GM03348 (cell line): ENCODE data around the gene TMEM11.
"Not testable (repeated sequence)": the region's sequence is repeated elsewhere in the genome, so short reads cannot be mapped to it uniquely, and the experiment has no call there.

ENCODE experiments used
- DNase-seq: peaks from one replicate; pipeline ENCODE4 v3.0.0; 2012; ENCODE audit warnings: low spot score

Gene TMEM11

DNA sequence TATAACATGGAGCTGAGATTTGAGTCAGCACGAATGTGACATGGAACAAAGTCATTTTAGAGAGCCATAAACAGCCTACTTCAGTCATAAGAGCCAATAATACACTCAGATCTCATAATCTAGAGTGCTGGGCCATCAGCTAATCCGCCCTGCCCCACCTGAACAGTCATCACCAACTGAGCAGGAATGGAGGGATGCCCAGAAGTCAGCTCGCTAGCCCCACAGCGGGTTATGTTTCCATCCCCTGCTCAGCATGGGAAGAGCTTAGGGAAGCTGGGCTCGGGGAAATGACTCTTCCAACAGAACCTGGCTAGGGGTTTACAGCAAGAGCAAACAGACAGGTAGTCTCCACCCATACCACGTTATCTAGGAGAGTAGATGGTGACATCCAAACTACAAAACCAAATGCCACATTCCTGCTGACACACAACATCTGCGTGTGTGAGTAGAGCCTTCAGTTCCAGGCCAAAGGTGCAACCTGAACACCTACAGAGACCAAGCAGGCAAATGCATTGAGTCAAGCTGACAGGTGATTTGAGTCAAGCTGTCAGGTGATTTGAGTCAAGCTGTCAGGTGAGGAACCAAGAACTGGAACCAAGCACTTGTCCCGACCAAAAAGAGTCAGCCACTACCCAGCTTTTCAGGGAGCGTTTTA lies 2.0 kb downstream of the TMEM11 start:
- no peak for DNase-seq

DNA sequence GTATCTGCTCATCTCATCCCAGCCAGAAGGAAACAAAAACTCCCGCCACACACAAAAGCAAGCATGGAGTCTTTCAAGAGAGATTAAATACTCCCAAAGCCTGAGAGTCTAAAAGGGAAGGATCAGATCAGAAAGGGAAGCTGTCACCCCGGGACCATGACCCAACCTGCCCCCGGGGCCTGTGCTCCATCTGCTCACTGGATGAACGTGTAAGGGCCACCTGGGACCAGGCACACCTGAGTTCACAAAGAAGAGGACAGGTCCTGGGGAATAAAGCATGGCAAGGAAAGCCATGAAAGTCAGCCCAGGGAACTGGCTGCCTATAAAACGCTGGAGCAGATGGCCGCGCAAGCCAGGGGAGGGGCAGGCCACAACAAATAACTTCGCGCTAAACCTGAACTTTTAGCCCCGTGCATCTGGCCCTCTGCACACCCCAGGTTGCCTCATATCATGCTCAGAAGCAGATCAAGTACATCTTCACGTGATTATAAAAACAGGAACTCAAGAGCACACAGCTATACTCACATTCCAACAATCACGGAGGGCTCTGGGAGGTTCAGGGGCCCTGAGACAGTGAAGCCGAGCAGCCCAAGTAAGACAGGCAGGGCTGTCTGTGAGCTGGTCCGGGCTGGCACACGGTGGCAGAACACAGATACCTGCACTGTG lies 3.4 kb downstream of the TMEM11 start:
- no peak for DNase-seq

DNA sequence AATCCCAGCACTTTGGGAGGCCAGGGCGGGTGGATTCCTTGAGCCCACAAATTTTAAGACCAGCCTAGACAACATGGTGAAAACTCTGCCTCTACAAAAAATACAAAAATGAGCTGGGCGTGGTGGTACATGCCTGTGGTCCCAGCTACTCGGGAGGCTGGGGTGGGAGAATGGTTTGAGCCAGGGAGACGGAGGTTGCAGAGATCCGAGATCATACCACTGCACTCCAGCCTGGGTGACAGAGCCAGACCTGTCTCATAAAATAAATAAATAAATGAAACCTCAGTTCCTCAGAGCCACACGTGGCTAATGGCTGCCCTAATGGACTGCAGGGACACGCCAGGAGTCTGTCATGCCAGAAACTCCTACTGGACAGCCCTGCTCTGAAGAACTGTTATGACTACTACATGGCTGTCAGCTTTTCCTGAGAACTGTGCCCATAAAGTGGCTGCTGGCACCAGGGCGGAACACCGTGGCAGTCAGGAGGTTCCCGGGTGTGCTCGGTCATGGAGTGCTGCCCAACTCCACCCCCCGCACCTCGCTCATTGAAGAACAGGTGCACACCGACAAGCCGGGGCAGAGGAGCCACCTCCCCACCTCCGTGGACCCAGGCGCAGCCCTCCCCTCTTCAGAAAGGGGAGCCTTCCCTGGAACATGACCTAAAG lies 4.3 kb downstream of the TMEM11 start:
- peak; percentile 36 for DNase-seq

DNA sequence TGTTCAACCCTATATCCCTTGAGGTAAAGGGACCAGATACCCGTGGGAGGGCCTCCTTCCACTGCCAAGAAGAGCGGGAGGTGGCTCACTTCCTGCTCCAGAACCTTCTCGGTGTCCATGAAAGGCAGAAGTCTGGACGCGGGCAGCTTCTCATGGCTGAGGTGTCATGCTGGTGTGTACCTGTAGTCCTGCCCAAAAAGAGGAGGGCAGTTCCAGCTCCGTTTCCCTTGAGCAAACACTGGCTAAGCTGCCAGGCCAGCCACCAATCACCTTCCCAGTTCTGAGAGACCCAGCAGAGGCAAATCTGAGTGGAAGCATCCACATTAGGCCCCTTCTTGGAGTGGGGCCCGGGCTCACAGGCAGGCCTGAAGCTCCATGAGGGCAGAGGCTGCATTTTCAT lies 5.6 kb downstream of the TMEM11 start:
- no peak for DNase-seq

DNA sequence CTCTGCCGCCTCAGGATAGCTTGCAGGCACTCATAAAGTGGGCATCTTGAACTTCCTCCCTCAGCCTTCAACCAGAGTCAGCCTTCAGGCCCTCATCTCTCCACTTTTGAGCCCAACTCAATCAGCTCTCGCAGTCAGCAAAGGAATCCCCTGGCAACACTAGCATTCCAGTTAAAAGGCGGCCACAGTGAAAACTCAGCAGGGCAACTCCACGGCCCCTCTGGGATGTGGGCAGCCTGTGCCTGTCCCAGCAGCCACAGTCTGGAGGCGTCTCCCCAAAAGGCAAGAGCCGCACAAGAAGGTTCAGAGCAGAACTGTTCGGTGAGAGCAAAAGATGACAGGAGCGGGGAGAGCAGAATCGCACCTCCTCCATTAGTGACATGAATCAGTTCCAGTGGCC lies 9.0 kb downstream of the TMEM11 start:
- no peak for DNase-seq

DNA sequence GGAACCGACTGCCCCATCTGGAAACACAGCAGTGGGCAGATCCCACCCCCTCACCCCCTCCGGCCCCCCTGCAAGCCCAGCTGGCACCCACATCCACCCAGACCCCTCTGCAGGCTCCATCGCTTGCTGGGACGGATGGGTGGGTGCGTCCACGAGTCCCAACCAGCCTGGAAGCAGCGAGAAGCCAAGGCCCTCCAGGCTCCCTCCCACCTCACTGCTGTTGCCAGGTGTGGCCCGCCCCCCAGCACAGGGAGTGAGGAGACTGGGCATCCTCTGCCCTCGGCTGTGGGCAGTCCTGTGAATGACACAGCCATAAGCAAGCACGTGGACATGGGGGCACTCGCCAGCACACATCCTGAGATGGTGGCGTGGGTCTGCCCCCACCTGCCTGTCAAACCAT lies 11.4 kb downstream of the TMEM11 start:
- no peak for DNase-seq

DNA sequence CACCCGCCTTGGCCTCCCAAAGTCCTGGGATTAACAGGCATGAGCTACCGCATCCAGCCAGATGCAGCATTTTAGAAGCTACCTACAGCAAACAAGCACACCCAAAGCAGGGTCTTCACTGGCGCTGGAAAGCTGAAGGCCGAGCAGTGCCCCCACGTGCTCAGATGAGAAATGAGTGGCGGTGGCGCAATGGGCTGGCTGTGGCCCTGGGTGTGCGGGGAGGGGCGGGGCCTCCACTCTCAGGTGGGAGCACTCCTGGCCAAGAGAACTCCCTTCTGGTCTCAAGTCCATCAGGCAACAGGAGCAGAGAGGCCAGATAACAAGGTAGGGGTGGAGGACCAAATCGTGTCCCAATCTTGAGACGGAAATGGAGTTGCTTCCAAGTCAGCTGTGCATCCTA lies 12.1 kb downstream of the TMEM11 start:
- DNase-seq, result no peak

DNA sequence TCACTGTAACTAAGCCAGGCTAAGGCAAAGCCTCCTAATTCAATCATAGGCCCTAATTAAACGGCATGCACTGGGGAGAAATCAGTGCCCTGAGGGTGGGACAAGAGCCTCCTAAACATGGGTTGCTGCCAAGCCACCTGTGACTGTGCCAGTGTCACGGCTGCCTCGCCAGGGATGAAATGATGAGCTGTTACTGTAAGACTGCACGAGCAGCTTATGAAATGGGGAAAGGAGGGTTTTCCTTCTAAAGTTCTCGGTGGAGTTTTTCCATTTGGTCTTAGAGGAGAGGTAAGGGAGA lies 12.7 kb downstream of the TMEM11 start:
- DNase-seq, result peak; percentile 37

DNA sequence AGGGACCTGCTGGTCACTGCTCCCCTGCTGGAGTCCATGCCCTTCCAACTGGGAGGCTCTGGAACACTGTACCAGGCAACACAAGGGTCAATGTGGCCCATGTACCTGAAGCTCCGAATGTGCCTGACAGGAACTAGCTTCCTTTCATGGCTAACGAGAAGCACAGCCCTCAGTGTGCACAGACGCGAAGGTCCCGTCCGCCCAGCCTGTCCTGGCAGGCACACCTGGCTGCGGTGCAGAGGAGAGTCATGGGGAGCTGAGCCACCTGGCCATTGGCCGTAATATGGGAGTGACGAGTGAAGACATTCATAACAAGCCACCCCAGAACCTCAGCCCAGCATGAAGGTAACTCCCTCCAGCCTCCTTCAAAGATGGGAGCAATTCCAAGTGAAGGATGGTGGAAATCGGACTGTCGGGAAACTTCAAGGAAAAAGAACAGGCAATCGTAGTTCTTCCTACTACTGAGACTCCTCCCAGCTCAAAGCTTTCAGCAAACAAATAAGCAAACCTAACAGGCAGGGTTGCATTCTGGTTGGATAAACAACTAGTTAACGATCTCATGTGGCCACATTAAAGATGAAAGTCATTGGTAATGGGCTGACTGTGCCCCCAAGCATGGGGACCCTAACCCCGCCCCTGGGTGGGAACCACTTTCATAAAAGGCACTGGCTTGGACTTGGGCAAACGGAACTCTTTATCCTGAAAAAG lies 13.2 kb downstream of the TMEM11 start:
- DNase-seq, result no peak

DNA sequence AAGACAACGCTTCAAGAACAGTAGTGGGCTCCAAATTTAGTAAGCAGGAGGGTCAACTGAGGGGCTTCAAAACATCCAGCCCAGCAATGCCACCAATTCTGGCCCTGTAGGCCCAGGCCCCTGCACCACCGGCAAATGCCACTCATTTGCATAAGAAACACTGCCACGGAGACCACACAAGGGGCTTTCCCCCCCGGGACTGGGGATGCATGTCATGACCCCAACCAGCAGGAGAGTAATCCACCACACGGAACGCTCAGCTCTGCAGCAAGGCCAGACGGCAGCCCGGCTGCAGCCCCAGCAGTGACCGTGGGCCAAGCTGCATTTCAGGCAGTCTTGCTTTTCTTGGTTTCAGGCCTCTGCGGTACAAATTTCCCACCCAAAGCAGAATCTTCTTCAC lies 14.1 kb downstream of the TMEM11 start:
- DNase-seq, result no peak

DNA sequence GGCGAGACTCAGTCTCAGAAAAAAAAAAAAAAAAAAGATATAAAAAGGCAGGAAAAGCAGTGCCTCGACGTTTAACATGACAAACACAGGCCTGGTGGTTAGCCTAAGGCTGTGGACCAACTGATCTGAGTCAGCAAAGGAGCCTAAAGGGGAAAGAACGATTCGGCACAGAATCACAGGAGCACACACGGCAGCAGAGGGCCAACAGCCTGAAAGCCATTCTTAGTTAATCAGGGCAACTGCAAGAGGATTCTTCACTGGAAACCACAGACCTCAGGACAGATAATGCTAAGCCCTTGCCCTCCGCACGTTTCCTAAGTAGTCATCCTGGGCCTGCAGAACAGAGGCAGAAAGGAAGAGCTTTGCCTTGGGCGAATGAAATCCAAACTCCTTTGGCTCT lies 14.7 kb downstream of the TMEM11 start:
- DNase-seq, result peak; percentile 86

DNA sequence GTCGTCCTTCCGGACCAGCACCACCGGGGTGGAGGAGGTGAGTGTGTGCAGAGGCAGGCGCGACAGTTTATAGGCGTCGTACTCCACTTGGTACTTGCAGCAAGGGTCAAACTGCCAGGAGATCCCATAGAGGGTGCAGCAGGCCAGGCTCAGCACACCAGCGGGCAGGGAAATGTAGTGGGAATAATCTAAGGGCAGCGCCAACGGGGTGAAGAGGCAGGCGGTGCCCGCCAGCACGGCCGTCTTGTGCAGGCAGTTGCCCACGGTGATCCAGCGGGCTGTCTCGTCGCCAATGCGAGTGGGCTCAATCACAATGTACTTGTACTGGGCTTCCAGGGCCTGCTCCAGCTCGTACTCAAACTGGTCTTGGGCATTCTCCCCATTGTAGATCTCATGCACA lies 15.6 kb downstream of the TMEM11 start:
- no peak for DNase-seq

DNA sequence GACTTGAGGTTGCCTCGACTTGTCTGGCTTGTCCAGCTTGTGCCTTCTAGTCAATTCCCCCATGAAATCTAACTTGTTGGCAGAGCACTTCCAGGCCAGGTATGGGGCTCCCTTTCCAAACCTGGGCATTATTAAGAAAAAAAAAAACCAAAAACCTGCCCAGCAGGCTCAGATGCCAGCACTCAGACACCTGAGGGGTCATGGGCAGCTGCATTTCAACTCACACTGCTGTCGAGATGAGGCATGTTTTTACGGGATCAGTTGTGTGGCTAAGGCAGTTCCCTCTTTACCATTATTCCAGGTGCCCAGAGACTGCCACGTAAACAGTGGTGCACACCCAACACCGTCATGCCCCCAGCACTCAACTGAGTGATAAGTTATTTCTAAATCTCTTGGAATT lies 17.8 kb downstream of the TMEM11 start:
- no peak for DNase-seq

DNA sequence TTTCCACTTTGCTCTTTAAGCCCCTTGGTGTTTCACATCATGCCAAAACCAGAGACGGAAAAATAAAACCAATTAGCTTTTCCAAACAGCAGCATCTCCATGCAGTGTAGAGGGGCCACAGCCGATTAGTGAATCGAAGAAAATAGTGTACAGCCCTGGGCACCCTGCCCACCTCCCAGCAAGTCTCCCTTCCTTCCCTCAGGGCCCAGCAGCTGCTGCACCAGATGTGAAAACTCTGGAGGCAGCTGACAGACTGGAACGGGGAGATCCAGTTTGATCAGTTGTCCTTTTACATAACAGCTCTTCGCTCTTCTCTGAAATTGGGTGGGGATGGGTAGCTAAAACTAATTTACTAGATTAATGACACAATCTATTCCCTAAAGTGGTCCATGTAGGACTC lies 19.3 kb downstream of the TMEM11 start:
- peak; percentile 52 for DNase-seq

DNA sequence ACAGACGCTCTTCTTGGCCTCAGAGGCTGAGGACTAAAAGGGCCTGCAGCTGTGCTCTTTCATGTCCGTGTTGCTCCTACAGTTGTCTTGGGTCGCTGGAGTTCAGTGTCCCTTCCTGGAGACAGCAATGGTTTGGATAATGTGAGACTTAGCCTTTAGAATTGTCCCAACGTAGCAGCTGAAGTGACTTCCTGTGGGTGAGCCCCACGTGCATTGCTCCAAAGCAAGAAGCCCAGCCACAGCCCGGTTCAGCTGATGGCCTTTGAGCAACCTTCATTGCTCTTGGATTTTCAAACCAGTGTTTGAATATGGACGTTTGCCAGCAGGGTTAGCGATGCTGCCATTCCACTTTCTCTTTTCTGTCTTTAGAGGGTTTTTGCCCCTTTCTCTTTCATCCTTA lies 19.7 kb downstream of the TMEM11 start:
- DNase-seq, result no peak

DNA sequence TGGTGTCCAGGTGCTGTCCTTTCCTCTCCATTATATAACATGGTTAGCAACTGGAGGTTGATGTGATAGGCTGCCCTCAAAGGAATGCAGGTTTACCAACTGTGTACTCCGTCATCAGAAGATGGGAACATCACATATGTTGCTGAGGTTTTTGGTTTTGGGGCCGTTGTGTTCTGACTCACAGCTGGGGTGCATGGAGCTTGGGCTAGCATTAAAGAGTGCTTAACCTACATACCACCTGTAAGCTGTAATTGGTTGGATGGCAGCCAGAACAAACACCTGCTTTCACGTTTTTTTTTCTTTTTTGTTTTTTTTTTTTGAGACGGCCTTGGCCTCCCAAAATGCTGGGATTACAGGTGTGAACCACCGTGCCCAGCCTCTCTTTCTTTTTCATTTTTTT lies 20.9 kb downstream of the TMEM11 start:
- no peak for DNase-seq

DNA sequence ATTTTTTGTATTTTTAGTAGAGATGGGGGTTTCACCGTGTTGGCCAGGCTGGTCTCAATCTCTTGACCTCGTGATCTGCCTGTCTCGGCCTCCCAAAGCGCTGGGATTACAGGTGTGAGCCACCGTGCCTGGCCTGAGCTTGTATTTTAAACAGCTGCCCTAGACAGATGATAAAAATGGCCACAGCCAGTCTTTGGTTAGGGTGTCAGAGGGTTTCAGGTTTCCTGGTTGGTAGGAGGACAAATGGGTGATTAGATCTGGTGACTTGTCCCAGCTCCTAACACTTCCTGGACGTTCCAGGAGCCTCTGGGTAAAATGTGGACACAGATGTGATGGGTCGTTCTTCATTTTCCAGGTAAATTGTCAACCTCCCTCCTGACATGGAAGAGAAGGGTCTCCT lies 21.5 kb downstream of the TMEM11 start:
- not testable (repeated sequence) for DNase-seq

DNA sequence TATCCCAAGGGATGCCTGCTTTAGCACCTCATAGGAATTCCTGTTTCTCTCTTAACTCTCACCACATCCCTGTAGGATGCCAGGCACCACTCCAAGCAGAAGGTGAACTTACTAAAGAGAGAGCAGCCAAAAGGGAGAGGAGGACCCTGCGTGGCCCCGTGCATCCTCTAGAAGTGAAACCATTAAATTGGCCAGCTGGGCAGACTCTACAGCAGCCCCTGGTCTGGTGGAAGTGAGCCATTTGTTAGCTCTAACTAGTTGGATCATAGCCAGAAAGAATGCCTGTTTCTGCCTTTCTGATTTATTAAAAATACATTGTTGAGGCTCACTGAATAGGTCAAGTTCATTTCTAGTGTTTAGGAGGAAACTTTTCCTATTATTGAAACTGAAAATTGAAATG lies 22.3 kb downstream of the TMEM11 start:
- no peak for DNase-seq

DNA sequence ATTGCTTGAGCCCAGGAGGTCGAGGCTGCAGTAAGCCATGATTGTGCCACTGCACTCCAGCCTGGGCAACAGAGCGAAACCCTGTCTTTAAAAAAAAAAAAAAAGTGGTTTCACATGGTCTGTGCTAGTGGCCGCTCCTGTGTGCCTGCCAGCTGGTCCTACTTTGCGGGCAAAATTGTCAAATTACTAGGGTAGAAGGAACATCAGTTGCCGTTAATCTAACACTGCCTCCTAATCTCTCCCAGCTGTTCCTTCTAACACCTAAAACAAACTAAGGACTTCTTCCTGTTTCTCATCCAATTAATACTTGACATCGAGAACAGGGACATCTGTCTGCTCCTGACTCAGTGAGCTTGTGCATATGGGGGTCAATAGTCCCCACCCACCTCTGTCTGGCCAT lies 23.9 kb downstream of the TMEM11 start:
- DNase-seq, result no peak

DNA sequence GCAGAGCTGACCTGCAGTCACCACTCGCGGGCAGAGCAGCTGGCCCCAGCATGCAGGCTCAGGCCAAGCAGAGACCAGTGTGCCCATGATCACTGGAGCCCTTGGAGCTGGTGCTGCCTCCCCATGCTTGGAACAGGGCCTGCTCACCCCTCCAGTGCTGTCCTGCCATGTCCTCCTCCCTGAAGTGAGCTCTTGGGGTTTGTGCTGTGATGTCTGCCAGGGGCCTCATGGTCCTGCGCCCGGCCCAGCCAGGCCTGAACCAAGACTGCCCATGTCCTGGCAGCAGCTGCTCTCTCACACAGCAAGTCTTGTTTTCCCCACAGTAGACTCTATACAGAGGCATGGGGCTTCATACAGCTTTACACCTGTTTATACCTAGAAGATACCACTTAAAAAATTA lies 24.6 kb downstream of the TMEM11 start:
- no peak for DNase-seq

DNA sequence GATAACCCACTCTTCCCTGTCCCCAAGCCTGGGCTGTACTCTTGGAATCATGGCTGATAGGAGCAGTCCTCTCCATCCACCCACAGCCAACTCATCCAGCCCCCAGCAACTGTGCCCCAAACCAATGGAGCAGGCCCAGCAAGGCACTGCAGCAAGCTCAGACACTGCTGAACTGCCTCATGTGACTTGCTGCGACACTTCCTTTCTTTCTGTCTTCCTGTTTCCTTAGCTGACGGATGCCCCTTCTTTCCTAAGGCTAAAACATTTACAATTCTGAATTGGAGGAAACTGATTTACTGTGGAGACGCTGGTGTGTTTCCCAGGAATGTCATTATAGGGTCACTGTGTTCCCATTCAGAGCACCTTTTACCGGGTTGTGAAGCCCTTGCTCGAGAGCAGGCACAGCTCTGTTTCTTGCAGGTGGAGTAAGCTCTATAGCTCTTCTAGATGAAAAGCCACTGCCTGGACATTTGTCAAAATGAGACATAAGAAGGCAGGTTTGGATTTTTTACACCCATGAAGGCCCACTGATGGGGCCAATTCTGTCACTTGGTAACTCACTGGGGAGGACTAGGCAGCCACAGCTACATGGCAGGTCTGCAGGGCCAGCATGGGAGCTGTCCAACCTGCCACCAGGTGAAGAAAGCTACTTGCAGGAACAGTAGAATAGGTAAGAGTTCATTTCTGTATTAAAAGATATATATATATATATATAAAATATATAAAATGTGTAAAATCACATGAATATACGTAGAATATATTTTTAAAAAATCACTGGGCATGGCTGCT lies 27.4 kb downstream of the TMEM11 start:
- no peak for DNase-seq

DNA sequence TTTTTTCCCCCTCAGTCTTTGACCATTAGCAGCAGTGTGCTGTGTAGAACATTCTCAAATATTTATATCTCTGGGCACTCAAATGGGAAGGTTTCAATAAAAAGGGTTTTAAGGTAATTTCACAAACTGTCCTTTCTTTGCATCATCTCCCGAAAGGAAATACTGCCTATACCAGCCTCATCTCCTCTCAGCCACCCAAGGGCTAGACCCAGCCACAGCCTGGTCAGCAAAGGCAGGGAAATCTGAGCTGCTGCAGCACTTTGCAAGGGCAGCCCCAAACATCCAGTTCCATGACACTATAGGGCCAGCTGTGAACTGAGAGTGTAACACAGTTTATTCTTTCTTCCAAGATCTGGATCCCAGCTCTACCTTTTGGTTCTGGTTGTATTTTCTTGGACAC lies 28.9 kb downstream of the TMEM11 start:
- no peak for DNase-seq
